GM18511 (cell line): ENCODE measurements around the gene PSMC5.
"Not testable (repeated sequence)": the region's sequence is repeated elsewhere in the genome, so short reads cannot be mapped to it uniquely, and the experiment has no call there.

Experiments used
- ATAC-seq: cut with Tn5 transposase; IDR thresholded peaks from one replicate; pipeline ENCODE4 v1.9.1; 2021; ENCODE audit warnings: mild to moderate bottlenecking, moderate library complexity; ENCODE audit not compliant: unreplicated experiment

Gene PSMC5

GRCh38 chr17:63827002-63827800 lies at the start of gene PSMC5, which contains the start of gene FTSJ3:
PSMC5 (plus strand) TSS chr17:63827431; CDS start chr17:63827491, 60 bp downstream.
FTSJ3 (minus strand) TSS chr17:63827663; CDS start chr17:63826902, 761 bp downstream.
- ATAC-seq, result peak; percentile 94

- ATAC-seq, result no peak
These were observed 46.7 kb upstream of the PSMC5 start for GRCh38 chr17:63780507-63780906.

GRCh38 chr17:63780928-63781327 lies 46.3 kb upstream of the PSMC5 start:
- ATAC-seq, result no peak

GRCh38 chr17:63783522-63783921 lies 43.7 kb upstream of the PSMC5 start:
- ATAC-seq, result no peak

GRCh38 chr17:63785556-63785955 lies 41.7 kb upstream of the PSMC5 start:
- no peak for ATAC-seq

- ATAC-seq, result no peak
These were observed 41.1 kb upstream of the PSMC5 start for GRCh38 chr17:63786117-63786516.

GRCh38 chr17:63786971-63787711 lies 40.1 kb upstream of the PSMC5 start:
- no peak for ATAC-seq

- ATAC-seq, result no peak
These were observed 37.2 kb upstream of the PSMC5 start for GRCh38 chr17:63790057-63790456.

GRCh38 chr17:63792055-63792729 lies 35.0 kb upstream of the PSMC5 start:
- no peak for ATAC-seq

- ATAC-seq, result not testable (repeated sequence)
These were observed 30.9 kb upstream of the PSMC5 start for GRCh38 chr17:63796375-63796774.

- no peak for ATAC-seq
These were observed 28.6 kb upstream of the PSMC5 start for GRCh38 chr17:63798572-63799106.

- no peak for ATAC-seq
These were observed 26.4 kb upstream of the PSMC5 start for GRCh38 chr17:63800783-63801182.

GRCh38 chr17:63804328-63804727 lies 22.9 kb upstream of the PSMC5 start:
- no peak for ATAC-seq

- no peak for ATAC-seq
These were observed 21.6 kb upstream of the PSMC5 start for GRCh38 chr17:63805591-63805990.

- ATAC-seq, result no peak
These were observed 17.3 kb upstream of the PSMC5 start for GRCh38 chr17:63809970-63810369.

GRCh38 chr17:63816123-63816522 lies 11.1 kb upstream of the PSMC5 start:
- no peak for ATAC-seq

- ATAC-seq, result no peak
These were observed 10.6 kb upstream of the PSMC5 start for GRCh38 chr17:63816669-63817068.

- no peak for ATAC-seq
These were observed 9.4 kb upstream of the PSMC5 start for GRCh38 chr17:63817736-63818385.

GRCh38 chr17:63819131-63819530 lies 8.1 kb upstream of the PSMC5 start:
- ATAC-seq, result no peak

- no peak for ATAC-seq
These were observed 7.4 kb upstream of the PSMC5 start for GRCh38 chr17:63819585-63820537.
